ENCODE data around the gene BEX4. TPM values are rescaled to one million over a fixed set of nuclear protein-coding genes. Genes with fewer than 3 reads are reported as not detected.
"Not testable (repeated sequence)": the region's sequence is repeated elsewhere in the genome, so short reads cannot be mapped to it uniquely, and the experiment has no call there.

Gene BEX4
- total and polyA plus RNA-seq, 2 of the 8 experiments (the other 6 are each of a cell fraction or from before 2014, with no cell fraction given), result 27.2 to 45.1 TPM

GRCh38 chrX:103175256-103175655, 39.7 kb upstream of the BEX4 start:
- H2BK5ac ChIP-seq (ENCODE audit: low read depth, low read length); H3K9me3 ChIP-seq (ENCODE audit: insufficient read depth in 2 of 2, low read depth in 1 of 2, low read length in 1 of 2); H2AK5ac ChIP-seq (ENCODE audit: low read depth, low read length); H3K23me2 ChIP-seq (ENCODE audit: low read depth, low read length); FAIRE-seq; H2BK12ac ChIP-seq (ENCODE audit: low read depth, low read length); H4K8ac ChIP-seq (ENCODE audit: extremely low read depth, insufficient read depth, low read length); H2AFZ ChIP-seq (ENCODE audit: low read length); H3K4me2 ChIP-seq (ENCODE audit: insufficient read depth in 1 of 2, low read depth in 2 of 2, low read length in 2 of 2); H3K4ac ChIP-seq (replicated peaks; ENCODE audit: insufficient read length, low read depth, low read length); H3K56ac ChIP-seq (replicated peaks; ENCODE audit: insufficient read length, low read depth, low read length); H3K27me3 ChIP-seq (replicated peaks in 1 of 4; ENCODE audit: control insufficient read depth in 3 of 4, extremely low read depth in 1 of 4, insufficient read depth in 3 of 4, low read length in 3 of 4); H3K79me2 ChIP-seq (ENCODE audit: control insufficient read depth in 1 of 2, insufficient read depth in 2 of 2, low read length in 2 of 2); H3K79me1 ChIP-seq (ENCODE audit: low read depth, low read length); H2BK120ac ChIP-seq (replicated peaks; ENCODE audit: low read depth, low read length); H4K20me1 ChIP-seq (replicated peaks in 1 of 2; ENCODE audit: control insufficient read depth in 1 of 2, insufficient read depth in 2 of 2, low read length in 2 of 2); DNase-seq (ENCODE audit: low read depth in 1 of 2, low spot score in 2 of 2); H4K91ac ChIP-seq (replicated peaks; ENCODE audit: insufficient read length, low read length); H3K4me1 ChIP-seq (replicated peaks in 1 of 4; ENCODE audit: control insufficient read depth in 3 of 4, insufficient read depth in 4 of 4, low read length in 3 of 4); H4K5ac ChIP-seq (ENCODE audit: insufficient read length, low read depth, low read length); H3K9ac ChIP-seq (replicated peaks in 1 of 4; ENCODE audit: extremely low read depth in 1 of 4, low read depth in 3 of 4, low read length in 3 of 4); H2BK20ac ChIP-seq (ENCODE audit: low read length); H3K4me3 ChIP-seq (ENCODE audit: extremely low read depth in 1 of 4, insufficient read depth in 2 of 4, low read depth in 3 of 4, low read length in 4 of 4); H2BK15ac ChIP-seq (ENCODE audit: low read length); H3K18ac ChIP-seq (ENCODE audit: extremely low read depth, low read length); H3K36me3 ChIP-seq (ENCODE audit: control insufficient read depth in 2 of 4, insufficient read depth in 4 of 4, low read length in 3 of 4); H3K14ac ChIP-seq (ENCODE audit: insufficient read length); H3K27ac ChIP-seq (ENCODE audit: low read depth, low read length); H3K23ac ChIP-seq (ENCODE audit: insufficient read length): not testable (repeated sequence)
- CTCF ChIA-PET (ENCODE audit: partially characterized antibody), result interaction anchor here (0.6 to 4.2 kb wide), 10 partner anchors 11 to 241 kb away, joined by 3 to 40 read pairs (median 3); no protein-coding TSS in a partner anchor
- POLR2A ChIA-PET (ENCODE audit: partially characterized antibody), result interaction anchor here (0.6 kb wide), 2 partner anchors 30 to 1285 kb away, joined by 3 read pairs; no protein-coding TSS in a partner anchor
- WGBS, 2 experiments (ENCODE audit: extremely low coverage in 1 of 2, insufficient coverage in 1 of 2, insufficient read length in 1 of 2, insufficient replicate concordance in 2 of 2, low coverage in 1 of 2, low lambda C conversion rate in 2 of 2, missing lambda C conversion rate in 1 of 2), result 83% methylated on average over 2 of the region's 2 CpGs; no CpG with 5 or more reads in 1 of the 2 experiments

Data from H1 (cell line).